AG08396 (cell line): Measurements from ENCODE around the gene RAD1.
"Not testable (repeated sequence)": the region's sequence is repeated elsewhere in the genome, so short reads cannot be mapped to it uniquely, and the experiment has no call there.

Source experiments
- DNase-seq: peaks from one replicate; pipeline ENCODE4 v3.0.0; 2012; ENCODE audit warnings: low spot score, mixed read lengths

RAD1 gene

GRCh38 chr5:34915139-34915855 is at the start of gene RAD1, which contains the start of gene BRIX1:
Gene RAD1 (minus strand): TSS chr5:34915504. CDS start chr5:34914892, 612 bp downstream.
Gene BRIX1 (plus strand): TSS chr5:34915711. CDS start chr5:34915739, 28 bp downstream.
- peak; percentile 88 for DNase-seq

- peak; percentile 23 for DNase-seq
These were observed 44.0 kb upstream of the RAD1 start for GRCh38 chr5:34959323-34959722.

- peak; percentile 52 for DNase-seq
These were observed 42.8 kb upstream of the RAD1 start for GRCh38 chr5:34957857-34958690.

- no peak for DNase-seq
These were observed 42.0 kb upstream of the RAD1 start for GRCh38 chr5:34957321-34957720.

GRCh38 chr5:34944460-34945047 is 29.2 kb upstream of the RAD1 start:
- DNase-seq: no peak

GRCh38 chr5:34944044-34944443 is 28.7 kb upstream of the RAD1 start:
- no peak for DNase-seq

- no peak for DNase-seq
These were observed 26.6 kb upstream of the RAD1 start for GRCh38 chr5:34941936-34942335.

- DNase-seq: no peak
These were observed 17.6 kb upstream of the RAD1 start for GRCh38 chr5:34932947-34933346.

GRCh38 chr5:34930870-34931269 is 15.6 kb upstream of the RAD1 start:
- DNase-seq: peak; percentile 6

GRCh38 chr5:34930462-34930844 is 15.1 kb upstream of the RAD1 start:
- peak; percentile 26 for DNase-seq

- peak; percentile 84 for DNase-seq
These were observed 14.6 kb upstream of the RAD1 start for GRCh38 chr5:34929720-34930461.

GRCh38 chr5:34929134-34929719 is 13.9 kb upstream of the RAD1 start, which contains the start of gene DNAJC21:
Gene DNAJC21 (plus strand): TSS chr5:34929559. CDS start chr5:34929820, 261 bp downstream.
- DNase-seq: peak; percentile 98

- DNase-seq: no peak
These were observed 13.0 kb upstream of the RAD1 start for GRCh38 chr5:34928267-34928666.

GRCh38 chr5:34927785-34928184 is 12.5 kb upstream of the RAD1 start:
- no peak for DNase-seq

- no peak for DNase-seq
These were observed 11.1 kb upstream of the RAD1 start for GRCh38 chr5:34926318-34926888.

GRCh38 chr5:34924462-34924765 is 9.1 kb upstream of the RAD1 start:
- DNase-seq: no peak

GRCh38 chr5:34923694-34924461 is 8.6 kb upstream of the RAD1 start:
- peak; percentile 57 for DNase-seq

GRCh38 chr5:34923256-34923655 is 8.0 kb upstream of the RAD1 start:
- DNase-seq: not testable (repeated sequence)

GRCh38 chr5:34919077-34919476 is 3.8 kb upstream of the RAD1 start:
- DNase-seq: no peak

GRCh38 chr5:34918025-34918424 is 2.7 kb upstream of the RAD1 start:
- DNase-seq: no peak

- no peak for DNase-seq
These were observed 1.2 kb upstream of the RAD1 start for GRCh38 chr5:34916518-34916917.
